Stimulated activated CD8-positive, alpha-beta memory T cell treated with anti-CD3 and anti-CD28 coated beads, Interleukin-7, amount 100 ng/mL, for 48 hours (primary cell): ENCODE measurements around the gene KCNJ15.

Experiments used
- DNase-seq, 2 donors: peaks; one replicate each; pipeline ENCODE4 v3.0.0-alpha.2; 2020; ENCODE audit warnings: low read depth in 1 of 2; ENCODE audit errors: extremely low read depth in 1 of 2

Gene KCNJ15

GRCh38 chr21:38351961-38352521 is 95.2 kb downstream of the KCNJ15 start:
- DNase-seq = no peak

GRCh38 chr21:38352536-38353219 is 95.9 kb downstream of the KCNJ15 start:
- DNase-seq = no peak

GRCh38 chr21:38354231-38354630 is 97.4 kb downstream of the KCNJ15 start:
- no peak for DNase-seq

- no peak for DNase-seq
Observed at GRCh38 chr21:38354746-38355145, 98.0 kb downstream of the KCNJ15 start.

GRCh38 chr21:38355353-38355752 is 98.6 kb downstream of the KCNJ15 start:
- DNase-seq = no peak

GRCh38 chr21:38355992-38356781 is 99.4 kb downstream of the KCNJ15 start:
- DNase-seq = peak; percentile 30 to 33
